ENCODE data around the gene MORN1. TPM values are rescaled to one million over a fixed set of nuclear protein-coding genes. Genes with fewer than 3 reads are reported as not detected.

Gene MORN1
- total RNA-seq, 4 donors from 2014 or later = 2.8 to 9.6 (median 4.3) TPM

DNA sequence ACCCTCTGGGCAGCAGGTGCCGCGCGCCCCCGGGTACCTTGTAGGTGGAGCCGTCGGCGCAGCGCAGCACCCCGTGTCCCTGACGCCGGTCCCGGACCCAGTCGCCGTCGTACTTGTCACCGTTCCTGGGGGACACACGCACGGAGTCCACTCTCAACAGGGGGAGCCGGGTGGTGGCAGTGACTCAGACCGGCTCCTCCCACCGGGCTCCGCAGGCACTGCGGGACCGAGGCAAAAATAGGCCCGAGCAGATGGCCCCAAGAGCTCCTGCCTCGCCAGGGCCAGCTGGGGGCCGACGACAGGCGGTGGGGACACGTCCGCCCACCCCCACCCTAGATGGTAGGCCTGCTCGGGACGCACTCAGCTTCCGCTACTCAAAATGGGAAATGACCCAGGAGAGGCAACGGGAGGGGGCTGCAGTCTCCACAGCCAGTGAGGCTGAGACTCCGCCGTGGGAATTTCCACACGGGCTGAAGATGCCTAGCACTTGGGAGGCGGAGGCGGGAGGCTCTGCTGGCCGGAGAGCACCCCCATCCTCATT, 6.3 kb downstream of the MORN1 start:
- no peak for TF ChIP-seq CTCF (IDR thresholded peaks at IDR 0.05; ENCODE audit: low read depth)

- no peak for TF ChIP-seq CTCF (IDR thresholded peaks at IDR 0.05; ENCODE audit: low read depth)
Observed at GRCh38 chr1:2384130-2384860, 7.1 kb downstream of the MORN1 start.

DNA sequence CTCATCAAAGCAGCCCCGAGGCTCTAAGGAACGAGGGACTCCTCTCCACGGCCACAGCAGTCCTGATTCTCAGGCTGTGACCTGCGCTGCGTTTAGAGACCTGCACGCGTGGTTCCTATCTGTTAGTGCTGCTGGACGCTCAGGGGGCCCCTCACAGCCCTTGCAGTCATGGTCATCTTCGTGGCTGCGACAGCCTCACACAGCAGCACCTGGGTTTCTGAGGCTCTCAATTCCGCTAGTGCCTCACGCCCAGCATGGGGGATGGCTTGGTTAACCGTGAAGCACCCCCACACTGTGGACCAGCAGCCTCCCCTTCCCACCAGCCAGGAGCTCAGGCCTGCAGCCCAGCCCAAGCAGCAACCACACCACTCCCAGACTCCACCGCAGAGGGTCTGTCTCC, 7.8 kb downstream of the MORN1 start:
- TF ChIP-seq CTCF (IDR thresholded peaks at IDR 0.05; ENCODE audit: low read depth) = no peak

DNA sequence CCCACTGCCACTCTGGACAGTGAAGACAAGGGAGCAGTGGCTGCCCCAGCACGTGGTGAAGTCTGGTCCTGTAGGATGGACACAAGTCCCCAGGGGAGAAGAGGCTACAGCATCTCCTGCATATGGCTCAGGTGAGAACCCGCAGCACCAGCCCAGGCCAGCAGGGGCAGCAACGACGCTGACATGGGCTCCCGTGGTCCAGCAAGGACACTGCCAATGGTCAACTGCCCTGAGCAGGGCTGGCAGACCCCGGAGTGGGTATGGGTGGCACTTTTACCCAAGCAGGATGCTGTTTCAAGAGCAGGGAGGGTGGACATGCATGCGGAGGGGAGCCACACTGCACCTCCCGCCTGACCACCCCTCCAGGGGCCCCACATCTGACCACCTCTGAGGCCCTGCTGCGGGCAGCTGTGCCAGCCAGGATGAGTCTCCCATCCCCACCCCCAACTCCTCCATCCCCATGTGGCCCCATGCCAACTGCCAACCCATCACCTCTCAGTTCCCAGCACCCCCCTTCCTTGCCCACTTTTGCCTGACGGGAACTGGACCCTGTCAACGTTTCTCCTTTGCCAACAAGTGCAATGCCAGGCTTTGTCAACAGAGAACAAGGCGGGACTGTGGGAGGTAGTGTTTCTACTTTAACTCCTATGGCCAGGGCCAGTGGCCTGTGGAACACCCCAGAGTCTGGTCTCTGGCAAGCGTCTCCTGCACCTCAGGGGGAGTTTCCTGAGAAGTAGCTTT, 8.6 kb downstream of the MORN1 start:
- TF ChIP-seq CTCF (IDR thresholded peaks at IDR 0.05; ENCODE audit: low read depth) = no peak

GRCh38 chr1:2381741-2382620, 9.4 kb downstream of the MORN1 start:
- TF ChIP-seq CTCF (IDR thresholded peaks at IDR 0.05; ENCODE audit: low read depth) = no peak

DNA sequence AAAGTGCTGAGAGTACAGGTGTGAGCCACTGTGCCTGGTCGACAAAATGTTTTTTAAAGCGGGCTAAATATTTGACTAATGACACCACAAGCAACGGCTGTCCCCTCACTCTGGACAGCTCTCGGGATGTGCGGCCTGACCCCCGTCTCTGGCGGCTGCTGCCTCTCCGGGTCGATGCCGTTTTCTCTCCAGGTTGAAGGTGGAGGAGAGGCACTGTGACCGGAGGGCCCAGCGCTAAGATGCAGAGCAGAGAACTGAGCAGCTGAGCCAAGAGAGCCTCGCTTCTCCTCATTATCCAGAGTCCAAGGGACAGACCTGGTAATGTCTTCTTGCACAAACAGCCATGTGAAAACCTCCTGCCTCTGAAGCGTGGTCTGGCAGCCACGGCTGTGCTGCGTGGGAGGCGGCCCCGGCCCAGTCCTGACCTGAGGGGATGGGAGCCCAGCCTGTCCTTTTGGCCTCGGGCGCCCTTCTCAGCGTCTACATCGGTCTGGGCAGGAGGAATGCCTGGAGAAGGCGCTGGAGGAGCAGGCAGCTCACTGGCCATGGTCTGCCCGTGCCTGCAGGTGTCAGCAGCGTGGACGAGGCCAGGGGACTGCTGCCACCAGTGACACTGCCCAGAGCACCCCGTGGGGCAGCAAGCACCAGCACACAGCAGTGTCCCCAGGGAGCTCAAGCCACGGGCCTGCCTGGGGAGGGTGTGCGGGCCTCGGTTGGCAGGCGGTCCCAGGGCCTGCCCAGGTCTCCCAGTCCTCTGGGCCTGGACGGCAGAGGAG, 10.3 kb downstream of the MORN1 start:
- no peak for TF ChIP-seq CTCF (IDR thresholded peaks at IDR 0.05; ENCODE audit: low read depth)

All from subcutaneous adipose tissue (tissue), 4 donors.